Rectal smooth muscle tissue (tissue), 1 donor: Measurements from ENCODE around the gene PRR29.

Experiments used
- H3K27ac ChIP-seq: one replicate; pipeline ENCODE4 v1.7.0; 2013; ENCODE audit warnings: low read depth, low read length, inconsistent platforms
- H3K27me3 ChIP-seq: one replicate; pipeline ENCODE4 v1.7.0; 2013; ENCODE audit warnings: low read length; ENCODE audit not compliant: control insufficient read depth, insufficient read depth
- H3K36me3 ChIP-seq: one replicate; pipeline ENCODE4 v1.7.0; 2013; ENCODE audit warnings: low read length; ENCODE audit not compliant: control insufficient read depth, insufficient read depth
- H3K4me1 ChIP-seq: one replicate; pipeline ENCODE4 v1.7.0; 2013; ENCODE audit warnings: low read length; ENCODE audit not compliant: control insufficient read depth, insufficient read depth
- H3K4me3 ChIP-seq: one replicate; pipeline ENCODE4 v1.7.0; 2013; ENCODE audit warnings: low read length
- H3K9ac ChIP-seq: one replicate; pipeline ENCODE4 v1.7.0; 2013; ENCODE audit warnings: low read length

PRR29 gene

DNA sequence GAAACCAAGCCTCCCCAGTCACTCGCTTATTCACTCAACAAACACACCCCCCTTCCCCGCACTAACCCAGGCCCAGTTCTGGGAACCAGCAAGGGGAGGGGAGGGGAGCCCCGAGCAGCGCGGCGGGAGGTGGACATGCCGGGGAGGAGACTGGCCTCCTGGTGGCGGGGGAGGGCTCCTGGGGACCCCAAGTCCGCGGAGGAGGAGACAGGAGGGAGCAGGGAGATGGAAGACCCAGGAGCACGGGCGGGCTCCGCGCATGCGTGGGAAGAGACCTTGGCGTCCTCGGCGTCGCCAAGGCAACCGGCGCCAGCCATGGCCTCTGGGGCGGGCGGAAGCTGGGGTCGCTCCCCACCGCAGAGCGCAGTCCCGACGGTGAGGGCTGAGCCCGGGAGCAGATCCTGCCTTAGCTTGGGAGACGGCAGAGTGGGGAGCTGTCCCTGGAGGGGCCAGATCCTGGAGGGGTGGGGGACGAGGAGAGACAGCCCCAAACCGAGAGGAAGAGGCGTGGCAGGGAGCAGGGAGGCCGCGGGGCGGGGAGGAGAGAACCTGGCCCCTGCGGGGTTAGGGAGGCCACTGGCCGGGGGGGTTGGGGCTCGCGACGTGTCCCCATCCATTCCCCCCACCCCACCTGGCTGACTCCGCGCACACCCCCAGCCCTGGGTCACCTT lies at the start of gene PRR29:
Gene PRR29, plus strand, starts transcription at position 302 of the 671 bp plus-strand sequence. Its CDS starts 14 bp downstream, at position 316.
- peak within 1 kb of the TSS; percentile 78 for H3K4me3 ChIP-seq
- H3K27me3 ChIP-seq = peaks cover 19% of the 10 kb centered on the region
- no peaks in the 10 kb centered on the region for H3K36me3 ChIP-seq
- H3K9ac ChIP-seq = no peak within 1 kb of the TSS
- no peaks in the 10 kb centered on the region for H3K4me1 ChIP-seq
- no peak within 1 kb of the TSS for H3K27ac ChIP-seq

DNA sequence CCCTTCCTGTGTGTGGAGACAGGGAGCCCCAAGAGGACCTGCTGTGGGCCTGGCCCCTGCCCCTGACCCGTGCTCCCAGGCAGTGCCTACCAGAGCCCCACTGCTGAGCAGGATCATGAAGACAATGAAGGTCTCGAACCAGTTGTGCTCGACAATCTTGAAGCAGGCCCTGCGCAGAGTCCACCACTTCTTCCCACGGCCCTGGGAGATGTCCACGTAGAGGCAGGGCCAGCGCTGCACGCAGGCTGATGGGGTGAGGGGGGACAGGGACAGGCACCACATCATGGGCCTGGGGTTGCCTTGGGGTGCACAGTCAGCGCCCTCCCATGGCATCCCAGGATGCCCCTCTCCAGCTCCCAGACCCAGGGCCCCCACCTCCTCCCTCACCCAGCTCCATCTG lies 49.6 kb upstream of the PRR29 start:
- Histone ChIP-seq H3K27me3 (no peaks in the 10 kb centered on the region), H3K4me3 (no peak overlapping the region), H3K36me3 (no peaks in the 10 kb centered on the region), H3K9ac (no peak overlapping the region), H3K27ac (no peak overlapping the region), H3K4me1 (no peaks in the 10 kb centered on the region)

DNA sequence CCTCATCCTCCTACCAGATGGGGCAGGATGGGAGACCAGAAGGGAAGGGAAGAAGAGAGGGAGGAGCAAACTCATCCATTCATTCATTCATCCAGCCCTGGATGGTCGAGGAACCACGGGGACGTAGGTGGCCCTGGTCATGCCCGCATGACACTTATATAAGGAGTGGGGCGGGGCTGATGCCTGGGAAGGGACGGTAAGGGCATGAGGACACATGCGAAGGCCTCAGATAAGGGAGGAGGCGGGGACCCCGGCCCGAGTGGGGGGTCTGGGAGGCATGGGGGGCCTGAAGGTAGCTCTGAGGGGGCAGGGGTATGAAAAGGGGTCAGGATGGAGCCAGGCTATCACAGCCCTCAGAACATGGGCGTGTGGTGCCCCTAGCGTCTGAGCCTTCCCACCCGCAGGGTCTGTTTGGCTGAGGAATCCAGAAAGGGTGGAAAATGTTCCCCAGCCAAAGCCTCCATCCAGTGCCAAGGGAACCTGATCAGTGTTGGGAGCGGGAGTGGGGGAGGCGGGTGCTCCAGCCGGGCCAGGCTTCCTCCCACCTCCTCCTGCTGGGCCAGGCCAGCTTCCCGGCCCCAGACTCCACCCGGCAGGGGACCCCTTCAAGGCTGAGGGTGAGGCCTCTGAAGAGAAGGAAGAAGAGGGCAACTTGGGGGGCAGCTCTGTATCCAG lies 48.4 kb upstream of the PRR29 start:
- Histone ChIP-seq H3K36me3 (no peaks in the 10 kb centered on the region), H3K27ac (no peak overlapping the region), H3K27me3 (no peaks in the 10 kb centered on the region), H3K4me3 (no peak overlapping the region), H3K4me1 (no peaks in the 10 kb centered on the region), H3K9ac (no peak overlapping the region)

DNA sequence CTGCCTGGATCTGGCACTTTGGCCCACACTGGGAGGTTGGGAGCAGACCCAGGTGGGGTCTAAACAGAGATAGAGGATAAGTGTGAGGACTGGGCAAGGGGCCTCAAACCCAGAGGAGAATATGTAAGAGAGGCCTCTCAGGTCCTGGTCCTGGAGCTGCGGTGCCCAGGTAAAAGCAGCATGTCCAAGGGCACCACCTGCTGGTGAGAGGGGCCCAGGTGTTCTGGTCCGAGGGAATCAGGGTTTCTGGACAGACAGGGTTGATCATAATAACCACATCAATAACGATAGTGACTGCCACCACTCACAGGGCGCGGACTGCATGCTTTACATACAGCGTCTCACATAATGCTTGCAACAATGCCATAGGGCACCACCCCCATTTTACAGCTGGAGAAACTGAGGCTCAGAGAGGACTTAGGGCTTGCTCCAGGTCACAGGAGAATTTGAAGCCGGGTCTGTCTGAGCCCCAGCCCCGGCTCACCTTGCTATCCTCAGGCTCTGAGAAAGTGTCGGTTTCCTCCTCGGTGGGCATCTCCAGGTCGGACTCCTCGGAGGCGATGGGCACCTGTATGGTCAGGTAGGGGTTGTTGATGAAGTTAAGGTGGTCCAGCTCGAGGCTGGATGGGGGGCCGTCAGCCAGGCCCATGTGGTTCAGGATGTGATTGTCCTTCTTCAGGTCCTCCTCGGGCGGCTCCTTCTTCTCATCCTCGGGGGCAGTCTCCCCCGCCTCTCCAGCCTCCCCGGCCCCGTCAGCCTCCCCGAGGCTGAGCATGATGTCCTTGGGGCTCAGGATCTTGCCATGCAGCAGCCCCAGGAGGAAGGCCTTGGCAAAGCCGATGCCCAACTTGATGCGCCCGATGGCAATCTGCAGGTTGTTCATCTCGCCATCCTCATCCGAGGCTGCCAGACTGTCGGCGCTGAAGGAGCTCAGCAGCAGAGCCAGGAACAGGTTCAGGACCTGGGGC lies 46.9 kb upstream of the PRR29 start:
- H3K9ac ChIP-seq = no peak overlapping the region
- H3K4me1 ChIP-seq = no peaks in the 10 kb centered on the region
- no peak overlapping the region for H3K27ac ChIP-seq
- H3K27me3 ChIP-seq = no peaks in the 10 kb centered on the region
- H3K36me3 ChIP-seq = no peaks in the 10 kb centered on the region
- H3K4me3 ChIP-seq = no peak overlapping the region

DNA sequence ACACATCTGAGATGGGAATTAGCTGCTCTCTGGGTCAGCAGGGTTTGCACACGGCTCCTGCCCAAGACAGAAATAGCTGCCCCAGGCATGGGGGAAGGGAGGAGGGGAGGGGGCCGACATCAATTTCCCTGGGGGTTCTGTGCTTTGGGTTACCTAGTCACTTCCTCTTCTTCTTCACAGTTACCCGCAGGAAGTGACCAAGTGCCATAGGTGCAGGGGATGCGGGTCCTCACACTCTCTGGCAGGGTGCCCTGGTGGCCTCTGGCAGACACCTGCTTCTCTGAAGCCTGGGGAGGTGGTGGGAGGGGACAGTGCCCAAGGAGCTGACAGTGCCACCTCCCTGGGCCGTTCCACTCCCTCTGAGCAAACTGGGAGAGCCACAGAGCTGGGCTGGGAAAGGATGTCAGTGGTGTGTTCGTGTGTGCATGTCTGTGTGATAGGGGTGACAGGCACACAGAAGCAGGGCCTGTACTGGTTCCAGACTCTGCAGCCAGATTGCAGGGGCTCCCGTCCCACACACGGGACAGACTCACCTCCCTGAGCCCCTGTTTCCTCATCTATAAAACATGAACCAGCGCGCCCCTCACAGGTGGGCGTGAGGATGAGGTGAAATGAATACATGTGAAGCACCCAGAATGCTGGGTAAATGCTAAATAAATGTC lies 43.6 kb upstream of the PRR29 start:
- H3K9ac ChIP-seq = no peak overlapping the region
- H3K4me1 ChIP-seq = no peaks in the 10 kb centered on the region
- no peak overlapping the region for H3K4me3 ChIP-seq
- H3K27ac ChIP-seq = no peak overlapping the region
- H3K36me3 ChIP-seq = no peaks in the 10 kb centered on the region
- no peaks in the 10 kb centered on the region for H3K27me3 ChIP-seq

- Histone ChIP-seq H3K4me1 (no peaks in the 10 kb centered on the region), H3K27ac (no peak overlapping the region), H3K9ac (no peak overlapping the region), H3K27me3 (no peaks in the 10 kb centered on the region), H3K36me3 (no peaks in the 10 kb centered on the region), H3K4me3 (no peak overlapping the region)
These were observed 42.9 kb upstream of the PRR29 start for GRCh38 chr17:63955232-63955631.

DNA sequence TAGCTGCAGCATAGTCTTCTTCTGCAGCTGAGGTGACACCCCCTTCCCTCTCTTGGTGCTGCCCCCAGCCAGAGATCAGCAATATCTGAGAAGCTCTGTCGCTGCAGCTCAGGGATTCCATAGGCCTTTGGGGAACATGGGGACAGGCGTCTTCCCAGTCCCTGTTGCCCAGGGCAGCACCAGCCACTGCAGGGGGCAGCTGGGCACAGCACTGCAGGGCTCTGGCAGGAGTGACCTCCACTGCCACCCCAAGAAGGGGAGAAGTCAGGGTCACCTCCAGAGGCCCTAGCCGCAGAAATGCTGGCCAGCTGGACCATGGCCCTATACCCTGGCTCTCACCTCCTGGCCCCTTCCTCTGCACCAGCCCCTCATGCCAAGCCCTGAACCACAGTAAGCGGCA lies 42.4 kb upstream of the PRR29 start:
- H3K27ac ChIP-seq = no peak overlapping the region
- no peaks in the 10 kb centered on the region for H3K4me1 ChIP-seq
- H3K36me3 ChIP-seq = no peaks in the 10 kb centered on the region
- H3K9ac ChIP-seq = no peak overlapping the region
- H3K4me3 ChIP-seq = no peak overlapping the region
- no peaks in the 10 kb centered on the region for H3K27me3 ChIP-seq

DNA sequence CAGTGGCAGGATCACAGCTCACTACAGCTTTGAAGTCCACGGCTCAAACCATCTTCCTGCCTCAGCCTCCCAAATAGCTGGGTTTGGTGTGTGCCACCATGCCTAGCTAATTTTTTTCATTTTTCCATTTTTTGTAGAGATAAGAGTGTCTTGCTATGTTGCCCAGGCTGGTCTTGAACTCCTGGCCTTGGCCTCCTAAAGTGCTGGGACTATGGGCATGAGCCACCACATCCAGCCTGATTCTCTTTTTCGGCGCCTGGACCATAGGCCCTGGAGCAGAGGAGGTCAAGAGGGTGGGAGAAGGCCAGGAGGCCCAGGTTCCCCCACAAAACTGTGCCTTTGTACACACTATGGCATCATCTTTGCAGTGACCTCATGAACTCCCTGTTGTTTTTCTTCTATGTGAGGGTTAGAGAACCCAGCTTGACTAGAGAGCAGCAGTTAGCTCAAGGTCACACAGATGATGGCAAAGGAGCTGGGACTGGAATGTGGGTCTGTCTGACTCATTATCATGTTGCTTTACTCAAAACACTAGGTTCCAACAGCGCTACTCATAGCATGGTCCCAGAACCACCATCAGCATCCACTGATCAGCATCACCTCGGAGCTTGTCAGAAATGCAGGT lies 41.7 kb upstream of the PRR29 start:
- H3K9ac ChIP-seq = no peak overlapping the region
- no peak overlapping the region for H3K4me3 ChIP-seq
- no peaks in the 10 kb centered on the region for H3K4me1 ChIP-seq
- H3K36me3 ChIP-seq = no peaks in the 10 kb centered on the region
- H3K27ac ChIP-seq = no peak overlapping the region
- H3K27me3 ChIP-seq = no peaks in the 10 kb centered on the region

DNA sequence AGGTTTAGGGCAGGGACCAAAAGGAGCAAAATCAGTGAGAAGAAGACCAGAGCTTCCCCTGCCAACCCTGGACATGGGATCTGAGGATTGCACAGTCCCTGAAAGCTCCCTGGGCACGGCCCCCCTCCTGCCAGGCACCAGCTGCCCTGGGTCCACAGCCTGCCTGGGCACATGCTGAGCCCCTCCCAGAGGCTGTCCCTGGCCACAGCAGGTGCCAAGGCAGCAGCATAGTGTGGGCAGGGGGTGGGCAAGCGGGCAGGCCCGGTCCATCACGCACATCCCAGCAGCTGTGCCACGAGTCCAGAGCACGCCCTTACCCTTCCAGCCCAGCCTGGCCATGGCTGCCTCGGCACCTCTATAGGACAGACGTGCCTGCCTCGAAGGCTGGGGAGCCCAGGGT lies 38.1 kb upstream of the PRR29 start:
- Histone ChIP-seq H3K4me1 (no peaks in the 10 kb centered on the region), H3K27me3 (no peaks in the 10 kb centered on the region), H3K9ac (no peak overlapping the region), H3K36me3 (no peaks in the 10 kb centered on the region), H3K4me3 (no peak overlapping the region), H3K27ac (no peak overlapping the region)

GRCh38 chr17:63960430-63960829 lies 37.7 kb upstream of the PRR29 start:
- no peak overlapping the region for H3K4me3 ChIP-seq
- no peak overlapping the region for H3K27ac ChIP-seq
- H3K27me3 ChIP-seq = no peaks in the 10 kb centered on the region
- H3K4me1 ChIP-seq = no peaks in the 10 kb centered on the region
- no peaks in the 10 kb centered on the region for H3K36me3 ChIP-seq
- no peak overlapping the region for H3K9ac ChIP-seq

DNA sequence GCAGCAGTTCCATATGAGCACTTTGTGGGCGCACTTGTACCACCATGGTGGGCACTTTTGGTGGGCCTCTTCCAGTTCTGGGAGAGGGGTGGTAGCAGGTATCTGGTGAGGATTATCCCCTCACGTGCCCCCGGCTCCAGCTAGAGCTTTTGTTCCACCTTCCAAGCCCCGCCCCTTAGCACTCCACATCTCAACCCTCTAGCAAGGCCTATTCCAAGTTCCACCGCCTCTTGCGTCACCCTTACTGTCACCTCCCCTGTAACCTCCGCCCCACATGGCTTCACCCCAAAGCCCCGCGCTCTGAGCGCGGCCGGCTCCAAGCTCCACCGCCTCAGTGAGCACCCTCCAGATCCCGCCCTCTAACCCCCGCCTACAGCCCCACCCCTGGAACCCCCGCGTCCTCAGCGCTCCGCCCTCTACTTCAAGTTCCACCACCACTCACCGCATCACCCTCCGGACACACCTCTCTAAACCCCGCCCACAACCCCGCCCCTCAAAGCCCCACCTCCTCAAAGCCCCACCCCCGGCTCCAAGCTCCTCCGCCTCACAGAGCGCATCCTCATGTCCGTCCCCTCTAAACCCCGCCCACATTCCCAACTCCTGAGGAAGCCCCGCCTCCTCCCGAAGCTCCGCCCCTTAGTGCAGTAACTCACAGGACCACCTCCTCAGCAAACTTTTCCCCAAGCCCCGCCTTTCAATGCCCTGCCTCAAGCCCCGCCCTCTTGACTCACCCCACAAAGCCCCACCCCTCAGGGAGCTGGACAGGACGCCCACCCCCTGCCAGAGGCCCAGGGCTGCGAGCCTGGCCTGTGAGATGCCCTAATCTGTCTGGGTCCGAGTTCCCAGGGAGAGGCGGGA lies 36.6 kb upstream of the PRR29 start:
- Histone ChIP-seq H3K27me3 (no peaks in the 10 kb centered on the region), H3K4me3 (no peak overlapping the region), H3K27ac (no peak overlapping the region), H3K36me3 (no peaks in the 10 kb centered on the region), H3K9ac (no peak overlapping the region), H3K4me1 (no peaks in the 10 kb centered on the region)
